LNCaP clone FGC (cell line): ENCODE measurements around the gene ATP10B.

Experiments
- DNase-seq: peaks from one replicate; pipeline ENCODE4 v3.0.0-alpha.2; 2011; ENCODE audit warnings: low read depth
- H3K4me3 ChIP-seq: 2 replicates; pipeline ENCODE4 v1.5.1; 2011; ENCODE audit warnings: mild to moderate bottlenecking, low read depth, low read length, control low read depth
- TF ChIP-seq, protein P1 (sequence below): IDR thresholded peaks from 2 replicates; pipeline ENCODE4 v1.5.1; 2012; ENCODE audit warnings: mild to moderate bottlenecking; ENCODE audit not compliant: control insufficient read depth, insufficient read depth; ENCODE audit errors: extremely low read depth

The ATP10B gene

DNA sequence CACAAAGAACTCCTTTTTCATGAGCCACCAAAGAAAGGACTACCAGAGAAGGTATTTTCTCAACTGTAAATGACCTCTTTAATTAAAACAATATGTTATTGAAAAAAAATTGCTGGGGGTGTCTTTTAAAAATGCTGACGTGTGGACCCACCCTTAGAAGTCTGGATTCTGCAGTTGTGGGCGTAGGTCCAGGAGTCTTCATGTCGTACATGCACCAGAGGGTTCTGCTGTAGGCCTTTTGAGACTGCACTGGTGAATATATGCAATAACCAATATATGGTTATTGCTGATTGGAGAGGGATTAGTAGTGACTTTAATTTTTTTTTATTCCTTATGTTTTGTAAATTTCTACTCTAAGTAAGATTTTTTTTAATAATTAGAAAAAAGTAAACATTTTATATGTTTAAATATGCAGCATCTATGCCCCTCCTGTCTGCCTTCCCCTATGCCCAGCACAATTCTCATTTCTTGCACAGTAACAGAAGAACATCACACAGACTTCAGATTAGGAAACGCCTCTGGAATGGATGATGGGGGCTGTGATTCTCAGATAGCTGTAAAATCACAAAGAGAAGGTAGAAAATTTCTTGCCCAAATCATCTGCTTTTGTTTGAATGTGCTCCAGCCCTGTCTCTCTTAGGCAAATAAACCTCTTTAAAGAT, 328.4 kb downstream of the ATP10B start:
- no peak overlapping the region for H3K4me3 ChIP-seq
- TF ChIP-seq, protein P1, sequence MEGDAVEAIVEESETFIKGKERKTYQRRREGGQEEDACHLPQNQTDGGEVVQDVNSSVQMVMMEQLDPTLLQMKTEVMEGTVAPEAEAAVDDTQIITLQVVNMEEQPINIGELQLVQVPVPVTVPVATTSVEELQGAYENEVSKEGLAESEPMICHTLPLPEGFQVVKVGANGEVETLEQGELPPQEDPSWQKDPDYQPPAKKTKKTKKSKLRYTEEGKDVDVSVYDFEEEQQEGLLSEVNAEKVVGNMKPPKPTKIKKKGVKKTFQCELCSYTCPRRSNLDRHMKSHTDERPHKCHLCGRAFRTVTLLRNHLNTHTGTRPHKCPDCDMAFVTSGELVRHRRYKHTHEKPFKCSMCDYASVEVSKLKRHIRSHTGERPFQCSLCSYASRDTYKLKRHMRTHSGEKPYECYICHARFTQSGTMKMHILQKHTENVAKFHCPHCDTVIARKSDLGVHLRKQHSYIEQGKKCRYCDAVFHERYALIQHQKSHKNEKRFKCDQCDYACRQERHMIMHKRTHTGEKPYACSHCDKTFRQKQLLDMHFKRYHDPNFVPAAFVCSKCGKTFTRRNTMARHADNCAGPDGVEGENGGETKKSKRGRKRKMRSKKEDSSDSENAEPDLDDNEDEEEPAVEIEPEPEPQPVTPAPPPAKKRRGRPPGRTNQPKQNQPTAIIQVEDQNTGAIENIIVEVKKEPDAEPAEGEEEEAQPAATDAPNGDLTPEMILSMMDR, result no peak
- no peak for DNase-seq

DNA sequence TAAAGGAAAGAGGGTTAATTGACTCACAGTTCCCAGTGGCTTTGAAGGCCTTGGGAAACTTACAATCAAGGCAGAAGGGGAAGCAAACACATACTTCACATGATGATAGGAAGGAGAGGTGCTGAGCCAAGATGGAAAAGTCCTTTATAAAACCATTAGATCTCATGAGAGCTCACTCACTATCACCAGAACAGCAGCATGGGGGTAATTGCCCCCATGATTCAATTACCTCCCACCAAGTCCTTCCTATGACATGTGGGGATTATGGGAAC, 330.7 kb downstream of the ATP10B start:
- no peak for DNase-seq
- TF ChIP-seq, protein P1, result no peak
- H3K4me3 ChIP-seq, result no peak overlapping the region

DNA sequence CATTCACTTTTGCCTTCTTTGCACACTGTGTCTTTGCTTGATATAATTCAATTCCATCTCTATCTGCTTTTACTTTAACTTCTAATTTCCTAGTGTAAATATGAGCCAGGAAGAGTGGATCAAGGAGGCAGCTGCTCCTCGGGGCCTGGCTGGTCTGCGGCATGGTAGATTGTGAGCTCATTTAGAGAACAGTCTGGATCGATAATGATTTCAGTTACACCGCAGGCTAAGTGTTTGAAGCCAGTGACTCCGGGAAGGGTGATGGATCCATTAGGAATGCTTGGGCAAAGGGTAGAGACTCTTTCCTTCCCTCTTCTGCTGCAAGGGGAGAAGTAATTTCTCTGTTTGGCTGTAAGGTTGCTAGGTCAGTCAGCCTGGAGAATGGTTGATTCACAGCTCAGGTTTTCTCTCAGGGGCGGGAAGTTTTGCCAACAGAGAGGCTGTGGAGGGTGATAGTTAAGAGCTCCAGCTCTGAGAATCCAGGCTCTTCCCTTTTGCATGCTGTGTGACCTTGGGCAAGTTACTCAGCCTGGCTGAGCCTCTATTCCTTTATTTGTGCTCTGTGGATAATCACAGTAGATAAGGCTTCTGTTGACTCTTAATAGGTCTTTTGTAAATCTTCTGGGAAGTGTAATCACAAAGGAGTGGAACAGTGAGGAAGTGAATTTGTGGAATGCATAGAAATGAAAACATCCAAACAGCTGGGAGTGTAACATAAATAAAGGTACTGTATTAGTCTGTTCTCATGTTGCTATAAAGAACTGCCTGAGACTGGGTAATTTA, 331.2 kb downstream of the ATP10B start:
- TF ChIP-seq, protein P1, result no peak
- H3K4me3 ChIP-seq, result no peak overlapping the region
- DNase-seq, result no peak

DNA sequence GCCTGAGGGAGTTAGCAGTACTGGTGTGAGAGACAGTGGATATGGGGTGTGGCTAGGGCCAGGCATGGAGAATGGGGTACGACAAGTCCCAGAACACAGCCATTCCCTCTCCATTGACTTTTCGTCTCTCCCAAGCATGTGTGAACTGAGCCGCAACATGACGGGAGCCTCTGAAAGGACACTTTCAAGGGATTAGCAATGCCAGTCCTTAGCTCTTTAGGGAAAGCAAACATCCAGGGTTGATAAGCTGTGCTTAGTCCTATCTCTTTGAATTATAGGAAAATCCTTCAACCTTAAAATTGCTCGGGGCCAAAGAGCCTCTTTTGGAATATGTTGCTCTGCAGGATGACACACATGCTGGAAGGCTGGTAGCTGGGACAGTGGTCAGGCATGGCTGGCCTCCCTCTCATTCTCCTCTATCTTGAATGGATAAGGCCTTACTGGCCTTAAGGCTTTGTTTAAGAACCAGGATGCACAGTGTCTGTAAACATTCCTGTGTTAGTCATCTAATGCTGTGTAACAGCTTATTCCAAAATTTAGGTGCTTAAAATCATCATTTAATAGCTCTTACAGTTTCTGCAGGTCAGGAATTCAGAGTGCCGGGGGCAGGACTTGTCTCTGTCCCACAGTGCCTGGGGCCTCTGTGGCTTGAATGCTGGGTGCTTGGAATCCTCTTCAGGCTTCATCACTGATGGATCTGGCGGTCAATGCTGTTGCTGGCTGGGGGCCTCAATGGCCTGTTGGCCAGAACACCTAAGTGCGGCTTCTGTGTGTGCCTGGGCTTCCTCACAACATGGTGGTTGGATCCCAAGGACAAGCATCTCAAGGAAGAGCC, 335.1 kb downstream of the ATP10B start:
- DNase-seq, result no peak
- H3K4me3 ChIP-seq, result no peak overlapping the region
- TF ChIP-seq, protein P1, result no peak

DNA sequence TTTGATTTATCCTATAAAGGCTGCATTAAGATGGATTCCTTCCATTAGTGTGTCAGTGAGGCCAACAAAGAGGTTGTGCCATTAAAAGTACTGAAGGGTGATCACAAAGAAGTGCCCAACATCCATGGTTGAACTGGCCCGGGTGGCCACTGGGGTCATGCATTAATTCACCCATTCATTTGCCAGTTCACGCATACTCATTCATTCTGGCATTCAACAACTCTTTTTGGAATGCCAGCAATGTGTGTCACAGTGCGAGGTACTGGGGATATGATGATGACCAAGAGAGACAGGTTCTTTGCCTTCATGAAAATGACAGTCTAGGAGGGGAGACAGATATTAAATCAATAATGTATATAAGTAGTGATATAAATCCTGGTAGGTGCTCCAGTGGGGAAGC, 337.1 kb downstream of the ATP10B start:
- TF ChIP-seq, protein P1, result no peak
- DNase-seq, result no peak
- no peak overlapping the region for H3K4me3 ChIP-seq

DNA sequence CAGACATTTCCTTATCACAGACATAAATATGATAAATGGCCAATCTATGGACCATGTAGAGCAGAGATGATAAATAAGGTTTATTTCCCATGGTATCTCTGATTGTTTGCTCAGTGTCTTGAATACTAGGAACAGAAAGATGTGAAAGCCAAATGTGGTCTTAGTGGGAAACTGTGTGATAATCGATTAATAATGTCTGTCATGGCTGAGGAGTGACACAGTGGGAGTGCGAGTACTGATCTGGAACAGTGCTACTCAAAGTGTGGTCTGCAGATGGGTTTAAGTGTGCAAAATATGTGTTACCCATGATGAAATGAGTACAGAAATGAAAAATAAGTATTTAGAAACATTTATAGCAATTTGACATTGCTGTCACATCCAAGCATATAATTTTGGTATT, 337.8 kb downstream of the ATP10B start:
- H3K4me3 ChIP-seq, result no peak overlapping the region
- DNase-seq, result no peak
- TF ChIP-seq, protein P1, result no peak

DNA sequence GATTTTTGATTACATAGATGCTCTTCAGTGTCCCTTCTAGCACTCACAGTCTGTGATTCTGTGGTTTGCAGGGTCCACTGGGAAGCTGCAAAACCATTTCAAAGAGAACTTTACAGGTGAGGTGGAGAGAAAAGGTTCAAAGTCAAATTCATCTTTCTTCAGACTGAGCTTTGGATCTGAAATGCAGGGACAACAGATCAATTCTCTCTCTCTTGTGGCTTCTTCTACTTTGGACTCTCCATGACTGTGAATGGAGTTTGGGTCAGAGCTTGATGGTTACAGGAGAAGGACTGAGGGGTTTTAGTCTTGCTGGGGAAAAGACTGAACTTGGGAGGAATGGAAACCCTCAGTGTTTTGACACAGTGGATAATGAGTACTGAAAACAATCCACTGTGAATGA, 338.5 kb downstream of the ATP10B start:
- DNase-seq, result no peak
- TF ChIP-seq, protein P1, result no peak
- no peak overlapping the region for H3K4me3 ChIP-seq
